ENCODE measurements around the gene RNPEPL1.

DNA sequence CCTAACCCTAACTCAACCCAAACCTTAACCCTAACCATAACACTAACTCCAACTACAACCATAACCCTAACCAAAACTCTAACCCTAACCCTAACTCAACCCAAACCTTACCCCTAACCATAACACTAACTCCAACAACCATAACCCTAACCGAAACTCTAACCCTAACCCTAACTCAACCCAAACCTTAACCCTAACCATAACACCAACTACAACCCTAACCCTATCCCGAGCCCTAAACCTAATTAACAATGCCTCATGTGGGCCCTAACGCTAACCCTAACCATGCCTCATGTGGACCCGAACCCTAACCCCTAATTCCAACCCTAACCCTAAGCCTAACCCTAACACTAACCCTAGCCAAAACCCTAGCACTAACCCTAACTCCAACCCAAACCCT, 45.5 kb downstream of the RNPEPL1 start:
- no peak for TF ChIP-seq POLR2AphosphoS5 (IDR thresholded peaks at IDR 0.05; ENCODE audit: low read depth, low read length)
- no peak for TF ChIP-seq POLR2A (IDR thresholded peaks at IDR 0.05; ENCODE audit: low read depth, low read length)
- TF ChIP-seq TAF1 (IDR thresholded peaks at IDR 0.05; ENCODE audit: low read depth, low read length), result no peak
- no peak for TF ChIP-seq SPI1 (IDR thresholded peaks at IDR 0.05; ENCODE audit: low read depth, low read length)
- TF ChIP-seq PAX5 (IDR thresholded peaks at IDR 0.05; ENCODE audit: insufficient read depth, low read length, severe bottlenecking), result no peak
- no peak for TF ChIP-seq POU2F2 (IDR thresholded peaks at IDR 0.05; ENCODE audit: low read depth, low read length)
